Stimulated activated CD8-positive, alpha-beta memory T cell treated with anti-CD3 and anti-CD28 coated beads, Interleukin-2, amount 100 ng/mL, for 48 hours (primary cell): ENCODE results near the gene CCDC74B.
"Not testable (repeated sequence)": the region's sequence is repeated elsewhere in the genome, so short reads cannot be mapped to it uniquely, and the experiment has no call there.

ENCODE experiments used
- DNase-seq, 2 donors: peaks; one replicate each; pipeline ENCODE4 v3.0.0-alpha.2; 2020; ENCODE audit warnings: low read depth in 2 of 2

Gene CCDC74B

DNA sequence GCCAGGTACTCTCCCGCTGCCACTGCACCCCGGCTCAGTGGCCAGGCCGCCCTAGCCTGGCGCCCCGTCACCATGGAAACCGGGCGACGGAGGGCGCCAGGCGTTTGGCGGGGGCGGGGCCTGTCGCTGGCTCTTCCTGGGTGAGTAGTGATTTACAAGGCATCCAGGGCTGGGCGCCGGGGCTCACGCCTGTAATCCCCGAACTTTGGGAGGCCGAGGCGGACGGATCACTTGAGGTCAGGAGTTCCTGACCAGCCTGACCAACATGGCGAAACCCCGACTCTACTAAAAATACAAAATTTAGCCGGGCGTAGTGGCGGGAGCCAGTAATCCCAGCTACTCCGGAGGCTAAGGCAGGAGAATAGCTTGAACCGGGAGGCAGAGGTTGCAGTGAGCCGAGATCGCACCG, at the start of gene CCDC74B:
CCDC74B (minus strand) TSS at position 107 of the 409 bp plus-strand sequence. CDS start 116 bp downstream, outside the sequence.
- peak; percentile 51 to 60 for DNase-seq

GRCh38 chr2:130193824-130194223, 48.9 kb upstream of the CCDC74B start:
- not testable (repeated sequence) for DNase-seq

GRCh38 chr2:130192451-130192850, 47.5 kb upstream of the CCDC74B start:
- not testable (repeated sequence) for DNase-seq

- DNase-seq = not testable (repeated sequence)
Measured at GRCh38 chr2:130191319-130191718, 46.4 kb upstream of the CCDC74B start.

DNA sequence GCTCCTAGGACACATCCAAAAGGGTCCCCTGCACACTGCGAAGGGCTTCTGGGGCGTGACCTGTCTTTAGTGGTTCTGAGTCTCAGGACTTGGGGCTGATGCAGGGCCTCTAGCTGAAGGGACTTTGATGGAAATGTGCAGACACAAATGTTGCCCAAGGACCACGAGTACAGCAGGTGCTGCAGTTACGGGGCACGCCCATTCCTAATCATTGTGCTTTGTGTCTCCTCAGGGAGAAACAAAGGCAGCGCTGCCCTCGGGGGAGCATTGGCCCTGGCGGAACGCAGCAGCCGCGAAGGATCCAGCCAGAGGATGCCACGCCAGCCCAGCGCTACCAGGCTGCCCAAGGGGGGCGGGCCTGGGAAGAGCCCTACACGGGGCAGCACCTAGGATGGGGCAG, 45.3 kb upstream of the CCDC74B start:
- no peak for DNase-seq

DNA sequence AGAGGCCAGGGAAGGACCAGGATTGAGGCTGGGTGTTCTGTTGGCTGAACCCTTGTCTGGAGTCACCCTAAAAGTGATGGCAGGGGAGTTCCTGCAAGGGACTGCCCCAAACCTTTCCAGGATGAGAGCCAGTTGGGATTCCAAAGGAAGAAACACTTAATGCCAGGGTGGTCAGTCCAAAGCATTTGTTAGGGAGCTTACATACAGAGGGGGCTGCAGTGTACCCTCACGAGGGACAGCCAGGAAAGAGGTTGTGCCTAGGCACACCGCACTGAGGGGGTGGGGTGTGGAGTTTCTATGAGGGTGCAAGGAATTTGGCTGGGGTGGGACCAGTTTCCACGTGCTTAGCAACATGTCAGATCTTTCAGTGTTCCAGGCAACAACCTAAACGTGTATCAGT, 44.0 kb upstream of the CCDC74B start:
- DNase-seq = not testable (repeated sequence)

GRCh38 chr2:130187859-130188792, 43.2 kb upstream of the CCDC74B start:
- DNase-seq = not testable (repeated sequence)

DNA sequence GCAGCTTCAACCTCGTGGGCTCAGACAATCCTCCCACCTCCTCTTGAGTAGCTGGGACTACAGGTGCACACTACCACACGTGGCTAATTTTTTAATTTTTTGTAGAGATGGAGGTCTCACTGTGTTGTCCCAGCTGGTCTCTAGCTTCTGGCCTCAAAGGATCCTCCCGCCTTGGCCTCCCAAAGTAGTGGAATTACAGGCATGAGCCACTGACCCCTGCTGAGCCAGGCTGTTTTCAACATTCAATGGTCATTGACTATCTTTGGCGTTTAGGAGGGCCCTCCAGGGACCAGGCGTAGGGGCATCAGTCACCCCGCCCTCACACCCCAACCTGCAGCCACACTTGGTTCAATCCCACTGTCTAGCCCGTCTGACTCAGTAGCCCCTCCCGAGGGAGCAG, 42.4 kb upstream of the CCDC74B start:
- DNase-seq = no peak

DNA sequence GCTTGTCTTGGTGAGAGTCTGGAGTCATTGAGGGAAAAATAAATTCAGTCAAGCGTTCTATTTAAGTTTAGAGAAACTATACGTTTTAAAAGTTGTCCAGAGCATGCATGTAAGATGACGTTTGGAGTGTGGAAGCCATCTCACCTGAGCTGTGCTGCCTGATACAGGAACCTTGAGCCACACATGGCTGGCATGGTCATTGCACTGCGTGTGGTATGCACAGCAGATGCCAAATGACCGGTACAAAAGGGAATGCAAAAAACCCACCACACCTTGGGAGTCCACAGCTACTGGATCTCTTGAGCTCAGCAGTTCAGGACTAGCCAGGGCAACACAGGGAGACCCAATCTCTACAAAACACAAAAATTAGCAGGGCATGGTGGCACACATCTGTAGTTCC, 41.5 kb upstream of the CCDC74B start:
- no peak for DNase-seq

DNA sequence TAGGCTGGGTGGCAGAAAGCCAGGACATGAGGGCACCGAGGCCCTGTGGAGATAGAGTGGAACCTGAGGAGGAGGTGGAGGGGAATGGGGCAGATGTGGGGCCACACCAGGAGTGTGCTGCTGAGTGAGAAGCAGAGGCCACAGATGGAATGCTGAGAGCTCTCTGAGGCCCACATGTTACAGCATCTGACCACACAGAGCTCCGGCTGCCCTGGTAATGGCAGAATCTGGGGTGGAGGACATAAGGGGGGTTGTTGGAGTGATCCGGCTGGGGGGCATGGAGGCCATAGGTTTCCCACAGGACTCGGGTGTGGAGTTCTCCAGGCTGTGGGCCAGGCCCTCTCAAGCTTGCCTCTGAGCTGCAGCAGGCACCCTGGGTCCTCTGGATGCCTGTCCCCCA, 41.0 kb upstream of the CCDC74B start:
- no peak for DNase-seq

DNA sequence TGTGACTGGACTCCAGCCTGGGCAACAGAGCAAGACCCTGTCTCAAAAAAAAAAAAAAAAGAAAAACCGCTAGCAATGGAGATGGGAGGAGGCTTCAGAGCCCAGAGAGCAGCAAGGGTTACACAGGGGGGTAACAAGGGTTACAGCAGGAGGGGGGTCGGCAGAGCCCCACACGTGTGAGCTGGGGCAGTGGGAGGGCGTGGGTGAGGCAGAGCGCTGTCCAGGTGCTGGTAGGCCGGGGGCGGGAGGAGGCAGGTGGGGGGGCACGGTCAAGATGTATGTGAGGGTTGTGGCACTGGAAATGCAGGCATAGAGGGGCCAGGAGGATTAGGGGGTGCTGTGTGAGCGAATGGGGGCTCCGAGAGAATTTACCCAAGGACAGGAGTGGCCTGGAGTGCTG, 40.5 kb upstream of the CCDC74B start:
- DNase-seq = no peak

DNA sequence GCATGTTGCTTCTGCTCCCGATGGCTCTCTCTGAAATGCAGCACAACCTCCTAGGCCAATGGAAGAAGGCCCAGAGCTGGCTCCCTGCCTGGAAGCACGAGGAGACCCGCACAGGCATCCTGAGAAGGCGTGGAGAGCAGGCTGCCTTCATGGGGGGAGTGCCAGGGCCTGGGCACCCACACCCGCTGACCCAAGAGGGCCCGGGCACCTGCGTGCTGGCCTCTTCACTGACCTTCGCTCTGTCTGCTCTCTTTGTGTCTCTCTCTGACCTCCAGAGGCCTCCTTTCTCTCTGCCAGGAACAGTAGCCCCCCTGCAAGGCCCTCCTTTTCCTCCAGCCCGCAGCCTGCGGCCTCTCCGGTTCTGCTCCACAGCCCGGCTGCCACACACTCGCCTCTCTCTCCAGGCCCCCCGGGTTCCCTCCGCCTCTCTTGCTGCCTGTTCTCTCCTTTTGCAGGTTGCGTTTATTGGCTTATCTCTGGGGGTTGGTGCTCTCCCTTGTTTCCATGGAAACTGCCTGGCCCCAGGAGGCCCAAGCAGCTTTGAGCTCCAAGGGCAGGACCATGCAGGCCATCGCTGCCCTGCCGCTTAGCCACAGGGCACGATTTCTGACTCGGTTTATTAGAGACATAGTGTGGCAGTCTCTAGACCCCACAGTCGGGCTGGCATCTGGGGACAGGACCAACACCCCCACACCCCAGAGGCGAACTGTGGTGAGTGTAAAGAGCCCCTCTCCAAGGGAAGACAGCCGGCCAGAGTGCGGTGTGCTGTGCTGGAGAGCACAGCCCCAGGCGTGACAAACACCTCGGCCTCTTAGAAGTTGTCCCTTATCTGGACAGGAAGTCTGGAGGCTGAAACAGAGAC, 38.8 kb upstream of the CCDC74B start:
- DNase-seq = no peak

- DNase-seq = not testable (repeated sequence)
Measured at GRCh38 chr2:130182826-130183511, 38.1 kb upstream of the CCDC74B start.

DNA sequence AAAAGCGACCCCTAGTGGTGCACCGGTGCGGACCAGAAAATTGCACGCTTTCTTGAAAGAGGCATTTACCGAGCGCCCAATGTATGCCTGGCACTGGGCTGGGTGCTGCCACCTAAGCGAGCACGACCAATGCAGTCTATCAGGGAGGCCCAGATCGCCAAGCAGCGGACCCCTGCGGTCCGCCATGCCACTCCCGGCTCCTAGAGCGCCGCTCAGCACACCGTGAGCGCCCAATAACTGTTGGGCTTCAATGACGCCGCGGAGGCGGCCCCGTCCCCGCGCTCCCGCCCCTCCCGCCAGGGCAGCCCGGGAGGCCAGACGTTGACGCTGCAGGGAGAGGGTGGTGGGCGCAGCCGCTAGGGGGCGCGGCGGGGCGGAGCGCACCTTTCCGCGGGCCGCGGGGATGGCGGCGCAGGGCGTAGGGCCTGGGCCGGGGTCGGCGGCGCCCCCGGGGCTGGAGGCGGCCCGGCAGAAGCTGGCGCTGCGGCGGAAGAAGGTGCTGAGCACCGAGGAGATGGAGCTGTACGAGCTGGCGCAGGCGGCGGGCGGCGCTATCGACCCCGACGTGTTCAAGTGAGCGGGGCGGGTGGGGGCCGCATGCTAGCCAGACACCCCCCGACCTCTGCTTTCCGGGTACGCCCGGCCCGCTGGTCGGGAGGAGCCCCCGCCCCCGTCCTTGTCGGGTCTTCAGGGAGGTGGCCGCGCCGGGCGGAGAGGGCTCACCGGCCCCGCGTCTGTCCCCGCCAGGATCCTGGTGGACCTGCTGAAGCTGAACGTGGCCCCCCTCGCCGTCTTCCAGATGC, 37.2 kb upstream of the CCDC74B start, which contains the start of gene MZT2B:
MZT2B (plus strand) TSS at position 383 of the 803 bp plus-strand sequence; CDS start at position 404, 21 bp downstream.
- peak; percentile 83 to 88 for DNase-seq

- peak; percentile 96 for DNase-seq
Measured at GRCh38 chr2:130181325-130181879, 36.5 kb upstream of the CCDC74B start, which contains the start of gene SMPD4. TSS of gene SMPD4 (minus strand) at chr2:130181602. CDS start at chr2:130176592, 5,010 bp downstream.

- DNase-seq = not testable (repeated sequence)
Measured at GRCh38 chr2:130180404-130181324, 35.8 kb upstream of the CCDC74B start.

DNA sequence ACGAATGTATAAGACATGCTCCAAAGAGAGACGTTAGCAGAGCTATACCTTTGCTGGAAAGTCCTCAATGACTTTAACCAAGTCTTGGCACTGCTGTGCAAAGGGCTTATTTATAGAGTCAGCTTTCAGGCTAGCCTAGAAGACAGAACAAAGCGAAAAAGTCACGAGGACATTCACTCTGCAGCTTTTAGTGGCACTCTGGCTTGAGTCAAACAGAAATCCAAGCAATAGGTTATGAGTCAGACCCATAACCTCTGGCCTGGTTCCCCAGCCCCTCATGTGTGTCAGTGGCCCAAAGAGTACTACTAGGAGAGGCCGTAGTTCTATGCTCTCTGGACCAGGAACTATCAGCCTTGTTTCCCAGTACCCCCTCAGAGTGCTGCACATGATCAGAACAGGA, 30.0 kb upstream of the CCDC74B start:
- DNase-seq = not testable (repeated sequence)

GRCh38 chr2:130169896-130170295, 25.0 kb upstream of the CCDC74B start:
- DNase-seq = no peak

- DNase-seq = not testable (repeated sequence)
Measured at GRCh38 chr2:130169163-130169562, 24.3 kb upstream of the CCDC74B start.
